Measurements from ENCODE around the gene PODNL1. TPM values are rescaled to one million over a fixed set of nuclear protein-coding genes. Genes with fewer than 3 reads are reported as not detected.

The PODNL1 gene
- polyA plus RNA-seq, 3 donors = 1.2 to 1.4 (median 1.3) TPM

DNA sequence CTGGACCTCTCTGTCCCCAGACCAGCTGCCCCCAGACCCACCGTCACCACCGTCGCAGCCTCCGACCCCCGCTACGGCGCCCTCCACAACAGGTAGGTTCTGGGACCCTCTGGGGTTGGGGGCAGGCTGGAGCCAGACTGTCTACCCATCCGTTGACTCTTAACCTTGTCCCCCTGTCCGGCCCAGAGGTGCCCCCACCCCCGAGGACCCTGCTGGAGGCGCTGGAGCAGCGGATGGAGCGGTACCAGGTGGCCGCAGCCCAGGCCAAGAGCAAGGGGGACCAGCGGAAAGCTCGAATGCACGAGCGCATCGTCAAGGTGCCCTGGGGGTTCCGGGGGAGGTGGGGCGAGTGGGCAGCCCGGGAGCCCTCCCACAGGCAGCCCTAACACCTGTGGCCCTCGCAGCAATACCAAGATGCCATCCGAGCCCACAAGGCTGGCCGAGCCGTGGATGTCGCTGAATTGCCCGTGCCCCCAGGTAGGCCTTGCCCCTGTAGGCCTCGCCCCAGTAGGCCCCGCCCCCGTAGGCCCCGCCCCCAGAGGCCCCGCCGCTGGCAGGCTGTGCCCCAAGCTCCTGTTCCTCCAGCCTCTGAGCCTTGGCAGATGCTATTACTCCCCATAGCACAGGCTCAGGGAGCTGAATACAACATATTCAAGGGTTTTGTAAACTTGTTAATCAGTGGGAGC lies 19.3 kb downstream of the PODNL1 start:
- Mint-ChIP-seq H3K9me3 (peaks cover 6 to 11% (median 8%) of the 10 kb centered on the region in 7 donors), H3K36me3 (peaks cover 64 to 89% of the 10 kb centered on the region in 2 donors)
- WGBS (ENCODE audit: insufficient coverage) = 97% methylated on average over 26 of the region's 34 CpGs

DNA sequence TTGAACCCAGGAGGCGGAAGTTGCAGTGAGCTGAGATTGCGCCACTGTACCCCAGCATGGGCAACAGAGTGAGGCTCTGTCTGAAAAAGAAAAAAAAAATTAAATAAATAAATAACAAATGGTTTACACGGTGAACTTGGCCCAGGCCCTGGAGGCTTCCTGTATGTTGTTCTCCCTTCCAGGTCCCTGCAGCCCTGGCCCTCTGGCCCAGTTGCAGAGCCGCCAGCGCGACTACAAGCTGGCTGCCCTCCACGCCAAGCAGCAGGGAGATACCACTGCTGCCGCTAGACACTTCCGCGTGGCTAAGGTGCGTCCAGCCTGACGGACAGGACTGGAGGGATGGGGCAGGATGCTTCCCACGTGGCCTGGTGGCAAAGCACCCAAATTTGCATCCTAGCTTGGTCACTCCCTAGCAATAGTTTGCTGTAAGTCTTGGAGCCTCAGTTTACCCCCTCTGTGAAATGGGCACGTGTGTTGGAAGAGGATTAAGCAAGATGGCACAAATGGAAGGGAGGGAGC lies 20.3 kb downstream of the PODNL1 start:
- peaks cover 74 to 95% of the 10 kb centered on the region in 2 donors for H3K36me3 ChIP-seq (replicated peaks in 1 of 2; ENCODE audit: control insufficient read depth in 1 of 2, insufficient read depth in 2 of 2, low read length in 2 of 2)
- no peak overlapping the region for H3K27ac Mint-ChIP-seq

More for the DNA sequence above, 19.3 kb downstream of the PODNL1 start:
- intact Hi-C loops (cut with micrococcal nuclease) = no loop called here
- DNase-seq = no peak
- TF ChIP-seq, protein P1, sequence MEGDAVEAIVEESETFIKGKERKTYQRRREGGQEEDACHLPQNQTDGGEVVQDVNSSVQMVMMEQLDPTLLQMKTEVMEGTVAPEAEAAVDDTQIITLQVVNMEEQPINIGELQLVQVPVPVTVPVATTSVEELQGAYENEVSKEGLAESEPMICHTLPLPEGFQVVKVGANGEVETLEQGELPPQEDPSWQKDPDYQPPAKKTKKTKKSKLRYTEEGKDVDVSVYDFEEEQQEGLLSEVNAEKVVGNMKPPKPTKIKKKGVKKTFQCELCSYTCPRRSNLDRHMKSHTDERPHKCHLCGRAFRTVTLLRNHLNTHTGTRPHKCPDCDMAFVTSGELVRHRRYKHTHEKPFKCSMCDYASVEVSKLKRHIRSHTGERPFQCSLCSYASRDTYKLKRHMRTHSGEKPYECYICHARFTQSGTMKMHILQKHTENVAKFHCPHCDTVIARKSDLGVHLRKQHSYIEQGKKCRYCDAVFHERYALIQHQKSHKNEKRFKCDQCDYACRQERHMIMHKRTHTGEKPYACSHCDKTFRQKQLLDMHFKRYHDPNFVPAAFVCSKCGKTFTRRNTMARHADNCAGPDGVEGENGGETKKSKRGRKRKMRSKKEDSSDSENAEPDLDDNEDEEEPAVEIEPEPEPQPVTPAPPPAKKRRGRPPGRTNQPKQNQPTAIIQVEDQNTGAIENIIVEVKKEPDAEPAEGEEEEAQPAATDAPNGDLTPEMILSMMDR (IDR thresholded peaks at IDR 0.05) = no peak
- H3K9ac ChIP-seq (ENCODE audit: insufficient read depth, low read length, poor library complexity, severe bottlenecking) = no peak overlapping the region
- Mint-ChIP-seq H3K27me3 (ENCODE audit: low read depth in 3 of 3) (no peaks in the 10 kb centered on the region), H3K4me1 (no peaks in the 10 kb centered on the region), H3K4me3 (no peak overlapping the region), H3K27ac (peak overlapping the region in 1 of 7 donors; percentile 25)
- H3K9me3 ChIP-seq (replicated peaks in 1 of 2; ENCODE audit: control insufficient read depth in 1 of 2, insufficient read depth in 1 of 2, low read length in 2 of 2) = peaks cover 11 to 13% of the 10 kb centered on the region in 2 donors
- no peaks in the 10 kb centered on the region for H3K4me1 ChIP-seq (ENCODE audit: control insufficient read depth in 1 of 2, insufficient read depth in 2 of 2, low read length in 2 of 2)
- H3K4me2 ChIP-seq (replicated peaks; ENCODE audit: extremely low read depth, low read length, poor library complexity, severe bottlenecking) = no peak overlapping the region
- H3K79me2 ChIP-seq (ENCODE audit: insufficient read depth, low read length) = no peaks in the 10 kb centered on the region
- no peaks in the 10 kb centered on the region for H3K27me3 ChIP-seq (ENCODE audit: control insufficient read depth in 2 of 2, insufficient read depth in 2 of 2, low read length in 2 of 2)
- H3K36me3 ChIP-seq (replicated peaks in 1 of 2; ENCODE audit: control insufficient read depth in 1 of 2, insufficient read depth in 2 of 2, low read length in 2 of 2) = peaks cover 76 to 95% of the 10 kb centered on the region in 2 donors
- no peak overlapping the region for H3K27ac ChIP-seq (ENCODE audit: low read depth in 1 of 2, low read length in 2 of 2)
- H2AFZ ChIP-seq (ENCODE audit: insufficient read depth, low read depth, low read length, poor library complexity, severe bottlenecking) = no peak overlapping the region
- no peaks in the 10 kb centered on the region for H4K20me1 ChIP-seq (ENCODE audit: insufficient read depth, low read length)
- H3K4me3 ChIP-seq (replicated peaks in 1 of 3; ENCODE audit: low read depth in 2 of 3, low read length in 3 of 3) = no peak overlapping the region

More for the DNA sequence above, 20.3 kb downstream of the PODNL1 start:
- intact Hi-C loops (cut with micrococcal nuclease) = no loop called here
- Histone ChIP-seq H3K9me3 (replicated peaks in 1 of 2; ENCODE audit: control insufficient read depth in 1 of 2, insufficient read depth in 1 of 2, low read length in 2 of 2) (peaks cover 11 to 13% of the 10 kb centered on the region in 2 donors), H3K79me2 (ENCODE audit: insufficient read depth, low read length) (no peaks in the 10 kb centered on the region), H3K4me2 (replicated peaks; ENCODE audit: extremely low read depth, low read length, poor library complexity, severe bottlenecking) (no peak overlapping the region), H3K9ac (ENCODE audit: insufficient read depth, low read length, poor library complexity, severe bottlenecking) (no peak overlapping the region), H4K20me1 (ENCODE audit: insufficient read depth, low read length) (no peaks in the 10 kb centered on the region), H3K4me3 (replicated peaks in 1 of 3; ENCODE audit: low read depth in 2 of 3, low read length in 3 of 3) (no peak overlapping the region), H3K27ac (ENCODE audit: low read depth in 1 of 2, low read length in 2 of 2) (no peak overlapping the region), H3K27me3 (ENCODE audit: control insufficient read depth in 2 of 2, insufficient read depth in 2 of 2, low read length in 2 of 2) (no peaks in the 10 kb centered on the region), H3K4me1 (ENCODE audit: control insufficient read depth in 1 of 2, insufficient read depth in 2 of 2, low read length in 2 of 2) (no peaks in the 10 kb centered on the region), H2AFZ (ENCODE audit: insufficient read depth, low read depth, low read length, poor library complexity, severe bottlenecking) (no peak overlapping the region)
- WGBS (ENCODE audit: insufficient coverage) = 97% methylated on average over 7 of the region's 14 CpGs
- TF ChIP-seq, protein P1 (IDR thresholded peaks at IDR 0.05) = no peak
- no peak overlapping the region for H3K4me3 Mint-ChIP-seq
- no peak for DNase-seq
- no peaks in the 10 kb centered on the region for H3K4me1 Mint-ChIP-seq
- no peaks in the 10 kb centered on the region for H3K27me3 Mint-ChIP-seq (ENCODE audit: low read depth in 3 of 3)
- peaks cover 6 to 11% (median 8%) of the 10 kb centered on the region in 7 donors for H3K9me3 Mint-ChIP-seq
- H3K36me3 Mint-ChIP-seq = peaks cover 62 to 89% of the 10 kb centered on the region in 2 donors
